Measurements from ENCODE around the gene RAVER2. TPM values are rescaled to one million over a fixed set of nuclear protein-coding genes. Genes with fewer than 3 reads are reported as not detected.
"Not testable (repeated sequence)": the region's sequence is repeated elsewhere in the genome, so short reads cannot be mapped to it uniquely, and the experiment has no call there.

RAVER2 gene
- total RNA-seq, 4 donors from 2014 or later, result 46.8 to 94.5 (median 71.0) TPM

DNA sequence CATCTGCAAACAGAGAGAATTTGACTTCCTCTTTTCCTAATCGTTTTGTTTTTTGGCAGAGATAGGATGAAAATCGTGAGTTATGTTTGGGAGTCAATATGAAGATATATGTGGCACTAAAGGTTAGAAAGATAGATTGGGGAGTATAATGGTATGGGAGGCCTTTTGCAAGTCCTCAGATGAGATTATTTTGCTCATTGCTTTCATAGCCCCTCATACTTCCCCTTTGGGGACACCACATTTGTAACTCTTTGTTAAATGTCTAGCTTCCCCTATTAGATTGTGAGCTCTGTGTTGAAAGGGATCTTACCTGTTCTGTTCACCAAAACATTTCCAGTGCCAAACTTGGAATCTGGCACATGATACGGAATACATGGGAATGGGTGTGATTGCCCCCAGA is 30.2 kb downstream of the RAVER2 start:
- DNase-seq, result no peak
- WGBS, 2 donors (ENCODE audit: low coverage in 1 of 2), result 76 to 77% methylated on average over 3 of the region's 3 CpGs
- intact Hi-C loops (cut with DNase I; ENCODE audit: low total_unique reads), result no loop called here
- Histone ChIP-seq H3K9me3 (no peaks in the 10 kb centered on the region), H3K4me1 (peaks cover 0 to 6% (median 0%) of the 10 kb centered on the region in 4 donors), H3K27ac (no peak overlapping the region), H3K4me3 (no peak overlapping the region), H3K27me3 (no peaks in the 10 kb centered on the region), H3K36me3 (peaks cover 0 to 5% (median 0%) of the 10 kb centered on the region in 4 donors)
- TF ChIP-seq POLR2AphosphoS5 (IDR thresholded peaks at IDR 0.05), result no peak
- TF ChIP-seq, protein P1, sequence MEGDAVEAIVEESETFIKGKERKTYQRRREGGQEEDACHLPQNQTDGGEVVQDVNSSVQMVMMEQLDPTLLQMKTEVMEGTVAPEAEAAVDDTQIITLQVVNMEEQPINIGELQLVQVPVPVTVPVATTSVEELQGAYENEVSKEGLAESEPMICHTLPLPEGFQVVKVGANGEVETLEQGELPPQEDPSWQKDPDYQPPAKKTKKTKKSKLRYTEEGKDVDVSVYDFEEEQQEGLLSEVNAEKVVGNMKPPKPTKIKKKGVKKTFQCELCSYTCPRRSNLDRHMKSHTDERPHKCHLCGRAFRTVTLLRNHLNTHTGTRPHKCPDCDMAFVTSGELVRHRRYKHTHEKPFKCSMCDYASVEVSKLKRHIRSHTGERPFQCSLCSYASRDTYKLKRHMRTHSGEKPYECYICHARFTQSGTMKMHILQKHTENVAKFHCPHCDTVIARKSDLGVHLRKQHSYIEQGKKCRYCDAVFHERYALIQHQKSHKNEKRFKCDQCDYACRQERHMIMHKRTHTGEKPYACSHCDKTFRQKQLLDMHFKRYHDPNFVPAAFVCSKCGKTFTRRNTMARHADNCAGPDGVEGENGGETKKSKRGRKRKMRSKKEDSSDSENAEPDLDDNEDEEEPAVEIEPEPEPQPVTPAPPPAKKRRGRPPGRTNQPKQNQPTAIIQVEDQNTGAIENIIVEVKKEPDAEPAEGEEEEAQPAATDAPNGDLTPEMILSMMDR (IDR thresholded peaks at IDR 0.05), result no peak
- TF ChIP-seq POLR2A (IDR thresholded peaks at IDR 0.05), result no peak
- no peak for TF ChIP-seq EP300 (IDR thresholded peaks at IDR 0.05; ENCODE audit: low read depth)
- in situ Hi-C loops (cut with MboI; ENCODE audit: low pct_ligation_motif_present in 1 of 4, low pct_unique_long_range_greater_than_20kb in 1 of 4, low sequenced_read_pairs in 3 of 4), result no loop called here

DNA sequence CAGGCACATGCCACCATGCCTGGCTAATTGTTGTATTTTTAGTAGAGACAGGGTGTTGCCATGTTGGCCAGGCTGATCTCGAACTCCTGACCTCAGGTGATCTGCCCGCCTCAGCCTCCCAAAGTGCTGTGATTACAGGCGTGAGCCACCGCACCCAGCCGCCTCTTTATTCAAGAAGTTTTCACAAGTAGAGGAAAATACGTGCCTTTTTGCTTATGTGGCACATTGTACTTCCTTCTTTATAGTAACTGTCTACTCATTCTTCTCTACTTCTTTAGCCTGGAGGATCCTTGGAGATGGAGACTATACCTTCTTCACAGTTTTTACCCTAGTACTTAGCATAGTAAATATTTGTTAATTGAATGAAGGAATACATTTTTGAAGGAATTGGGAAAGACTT is 37.2 kb downstream of the RAVER2 start:
- intact Hi-C loops (cut with DNase I; ENCODE audit: low total_unique reads); in situ Hi-C loops (cut with MboI; ENCODE audit: low pct_ligation_motif_present in 1 of 4, low pct_unique_long_range_greater_than_20kb in 1 of 4, low sequenced_read_pairs in 3 of 4); DNase-seq; H3K9me3 ChIP-seq; H3K27me3 ChIP-seq; H3K4me1 ChIP-seq; H3K27ac ChIP-seq; H3K36me3 ChIP-seq; H3K4me3 ChIP-seq: not testable (repeated sequence)
- WGBS, 2 donors (ENCODE audit: low coverage in 1 of 2), result 83 to 100% methylated on average over 1 to 6 of the region's 6 CpGs

DNA sequence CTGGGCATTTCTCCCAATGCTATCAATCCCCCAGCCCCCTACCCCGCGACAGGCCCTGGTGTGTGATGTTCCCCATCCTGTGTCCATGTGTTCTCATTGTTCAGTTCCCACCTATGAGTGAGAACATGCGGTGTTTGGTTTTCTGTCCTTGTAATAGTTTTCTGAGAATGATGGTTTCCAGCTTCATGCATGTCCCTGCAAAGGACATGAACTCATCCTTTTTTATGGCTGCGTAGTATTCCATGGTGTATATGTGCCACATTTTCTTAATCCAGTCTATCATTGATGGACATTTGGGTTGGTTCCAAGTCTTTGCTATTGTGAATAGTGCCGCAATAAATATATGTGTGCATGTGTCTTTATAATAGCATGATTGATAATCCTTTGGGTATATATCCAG is 38.0 kb downstream of the RAVER2 start:
- not testable (repeated sequence) for H3K4me1 ChIP-seq

DNA sequence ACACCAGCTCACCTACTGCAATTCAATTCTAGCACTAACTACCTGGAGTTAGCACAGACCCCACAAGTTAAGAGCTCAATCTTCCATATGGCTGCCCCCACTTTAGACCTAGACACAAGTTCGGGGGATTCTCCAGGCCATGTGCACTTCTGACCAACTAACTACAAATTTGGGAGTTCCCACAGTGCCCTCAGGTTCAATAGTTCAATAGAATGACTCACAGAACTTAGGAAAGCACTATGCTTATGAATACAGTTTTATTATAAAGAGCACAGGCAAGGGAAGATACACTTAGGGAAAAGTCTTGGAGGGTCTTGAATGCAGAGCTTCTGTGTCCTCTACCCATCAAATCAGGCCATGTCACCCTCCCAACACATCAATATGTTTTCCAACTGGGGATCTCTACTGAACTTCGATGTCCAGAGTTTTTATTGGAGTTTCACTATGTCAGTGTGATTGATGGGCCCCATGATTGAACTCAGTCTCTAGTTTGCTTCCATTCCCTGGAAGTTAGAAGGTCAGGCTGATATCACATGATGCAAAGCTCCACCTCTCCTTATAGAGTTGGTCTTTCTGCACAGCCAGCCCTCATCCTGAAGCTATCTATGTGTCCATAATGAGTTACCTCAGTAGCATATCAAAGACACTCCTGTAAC is 46.1 kb downstream of the RAVER2 start:
- intact Hi-C loops (cut with DNase I; ENCODE audit: low total_unique reads), result no loop called here
- 94% methylated on average over 2 of the region's 2 CpGs; no CpG with 5 or more reads in 1 of the 2 donors for WGBS, 2 donors (ENCODE audit: low coverage in 1 of 2)
- no peak for TF ChIP-seq POLR2AphosphoS5 (IDR thresholded peaks at IDR 0.05)
- TF ChIP-seq EP300 (IDR thresholded peaks at IDR 0.05; ENCODE audit: low read depth), result no peak

More for the DNA sequence above, 38.0 kb downstream of the RAVER2 start:
- 99% methylated on average over 5 of the region's 5 CpGs; no CpG with 5 or more reads in 1 of the 2 donors for WGBS, 2 donors (ENCODE audit: low coverage in 1 of 2)
- intact Hi-C loops (cut with DNase I; ENCODE audit: low total_unique reads); in situ Hi-C loops (cut with MboI; ENCODE audit: low pct_ligation_motif_present in 1 of 4, low pct_unique_long_range_greater_than_20kb in 1 of 4, low sequenced_read_pairs in 3 of 4); H3K36me3 ChIP-seq; H3K27me3 ChIP-seq; H3K4me3 ChIP-seq; H3K9me3 ChIP-seq; DNase-seq; H3K27ac ChIP-seq: not testable (repeated sequence)

DNA sequence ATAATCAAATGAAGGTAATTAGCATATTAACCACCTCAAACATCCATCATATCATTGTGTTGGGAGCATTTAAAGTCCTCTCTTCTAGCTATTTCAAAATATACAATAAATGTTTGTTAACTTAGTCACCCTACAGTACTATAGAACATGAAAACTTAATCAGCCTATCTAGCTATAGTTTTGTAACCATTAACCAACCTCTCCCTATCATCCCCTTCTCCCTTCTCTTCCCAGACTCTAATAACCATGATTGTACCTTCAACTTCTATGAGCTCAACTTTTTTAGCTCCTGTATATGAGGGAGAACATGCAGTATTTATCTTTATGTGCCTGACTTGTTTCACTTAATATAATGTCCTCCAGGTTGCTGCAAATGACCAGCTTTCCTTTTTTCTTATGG is 54.0 kb downstream of the RAVER2 start:
- no peak for DNase-seq
- Histone ChIP-seq H3K4me1 (no peaks in the 10 kb centered on the region), H3K36me3 (no peaks in the 10 kb centered on the region), H3K27ac (no peak overlapping the region), H3K4me3 (no peak overlapping the region), H3K27me3 (no peaks in the 10 kb centered on the region), H3K9me3 (no peaks in the 10 kb centered on the region)
- intact Hi-C loops (cut with DNase I; ENCODE audit: low total_unique reads), result no loop called here
- in situ Hi-C loops (cut with MboI; ENCODE audit: low pct_ligation_motif_present in 1 of 4, low pct_unique_long_range_greater_than_20kb in 1 of 4, low sequenced_read_pairs in 3 of 4), result no loop called here
- TF ChIP-seq EP300 (IDR thresholded peaks at IDR 0.05; ENCODE audit: low read depth) (no peak), POLR2A (IDR thresholded peaks at IDR 0.05) (no peak), POLR2AphosphoS5 (IDR thresholded peaks at IDR 0.05) (no peak)
- TF ChIP-seq, protein P1 (IDR thresholded peaks at IDR 0.05), result no peak

More for the DNA sequence above, 46.1 kb downstream of the RAVER2 start:
- no peak overlapping the region for H3K4me3 ChIP-seq
- H3K4me1 ChIP-seq, result no peaks in the 10 kb centered on the region
- in situ Hi-C loops (cut with MboI; ENCODE audit: low pct_ligation_motif_present in 1 of 4, low pct_unique_long_range_greater_than_20kb in 1 of 4, low sequenced_read_pairs in 3 of 4), result no loop called here
- peaks cover 7 to 12% of the 10 kb centered on the region in 2 donors for H3K9me3 ChIP-seq
- DNase-seq, result no peak
- H3K27me3 ChIP-seq, result no peaks in the 10 kb centered on the region
- peaks cover 0 to 23% (median 9%) of the 10 kb centered on the region in 4 donors for H3K36me3 ChIP-seq
- H3K27ac ChIP-seq, result no peak overlapping the region
